ENCODE results near the gene NKD2.

NKD2 gene

GRCh38 chr5:1002836-1003235, 5.8 kb upstream of the NKD2 start:
- in situ Hi-C loops (cut with MboI; ENCODE audit: low sequenced_read_pairs, unreplicated experiment): no loop called here
- no peak for TF ChIP-seq CTCF (IDR thresholded peaks at IDR 0.05; ENCODE audit: borderline replicate concordance, control extremely low read depth, extremely low read depth, insufficient read depth, missing control alignments)
- DNase-seq (ENCODE audit: low spot score): no peak

- no peak for DNase-seq (ENCODE audit: low spot score)
- TF ChIP-seq CTCF (IDR thresholded peaks at IDR 0.05; ENCODE audit: borderline replicate concordance, control extremely low read depth, extremely low read depth, insufficient read depth, missing control alignments): no peak
- in situ Hi-C loops (cut with MboI; ENCODE audit: low sequenced_read_pairs, unreplicated experiment): no loop called here
Observed at GRCh38 chr5:1003296-1003937, 5.2 kb upstream of the NKD2 start.

- peak; percentile 43 for TF ChIP-seq CTCF (IDR thresholded peaks at IDR 0.05; ENCODE audit: borderline replicate concordance, control extremely low read depth, extremely low read depth, insufficient read depth, missing control alignments)
- no peak for DNase-seq (ENCODE audit: low spot score)
- in situ Hi-C loops (cut with MboI; ENCODE audit: low sequenced_read_pairs, unreplicated experiment): no loop called here
Observed at GRCh38 chr5:1004461-1005248, 3.9 kb upstream of the NKD2 start.

GRCh38 chr5:1005249-1005851, 3.3 kb upstream of the NKD2 start:
- no peak for TF ChIP-seq CTCF (IDR thresholded peaks at IDR 0.05; ENCODE audit: borderline replicate concordance, control extremely low read depth, extremely low read depth, insufficient read depth, missing control alignments)
- in situ Hi-C loops (cut with MboI; ENCODE audit: low sequenced_read_pairs, unreplicated experiment): no loop called here
- DNase-seq (ENCODE audit: low spot score): no peak

GRCh38 chr5:1005904-1006655, 2.5 kb upstream of the NKD2 start:
- TF ChIP-seq CTCF (IDR thresholded peaks at IDR 0.05; ENCODE audit: borderline replicate concordance, control extremely low read depth, extremely low read depth, insufficient read depth, missing control alignments): no peak
- DNase-seq (ENCODE audit: low spot score): no peak
- in situ Hi-C loops (cut with MboI; ENCODE audit: low sequenced_read_pairs, unreplicated experiment): no loop called here

- in situ Hi-C loops (cut with MboI; ENCODE audit: low sequenced_read_pairs, unreplicated experiment): no loop called here
- TF ChIP-seq CTCF (IDR thresholded peaks at IDR 0.05; ENCODE audit: borderline replicate concordance, control extremely low read depth, extremely low read depth, insufficient read depth, missing control alignments): no peak
- no peak for DNase-seq (ENCODE audit: low spot score)
Observed at GRCh38 chr5:1006656-1007071, 1.9 kb upstream of the NKD2 start.

All from GM13976 (cell line).